Endodermal cell (in vitro differentiated cells): ENCODE results near the gene ELAVL1. TPM values are rescaled to one million over a fixed set of nuclear protein-coding genes. Genes with fewer than 3 reads are reported as not detected.
"Not testable (repeated sequence)": the region's sequence is repeated elsewhere in the genome, so short reads cannot be mapped to it uniquely, and the experiment has no call there.

ENCODE experiments used
- DNase-seq: peaks from one replicate; pipeline ENCODE4 v3.0.0-alpha.2; 2017
- H3K27ac ChIP-seq: 2 replicates; pipeline ENCODE4 v1.5.1; 2013; ENCODE audit warnings: mild to moderate bottlenecking, low read depth, low read length, moderate library complexity
- H3K27me3 ChIP-seq: 2 replicates; pipeline ENCODE4 v1.6.1; 2013; ENCODE audit warnings: mild to moderate bottlenecking, low read length, moderate library complexity; ENCODE audit not compliant: insufficient read depth, control insufficient read depth, poor library complexity, severe bottlenecking
- H3K36me3 ChIP-seq: 2 replicates; pipeline ENCODE4 v1.7.0; 2013; ENCODE audit warnings: mild to moderate bottlenecking, low read length, moderate library complexity; ENCODE audit not compliant: control insufficient read depth, insufficient read depth
- H3K4me1 ChIP-seq: one replicate; pipeline ENCODE4 v1.7.0; 2013; ENCODE audit warnings: low read length; ENCODE audit not compliant: control insufficient read depth, insufficient read depth
- H3K4me3 ChIP-seq: 2 replicates; pipeline ENCODE4 v1.5.1; 2013; ENCODE audit warnings: mild to moderate bottlenecking, low read length, moderate library complexity
- H3K9ac ChIP-seq: 2 replicates; pipeline ENCODE4 v1.6.1; 2013; ENCODE audit warnings: mild to moderate bottlenecking, low read length, moderate library complexity; ENCODE audit not compliant: poor library complexity, severe bottlenecking; ENCODE audit errors: extremely low read depth
- H3K9me3 ChIP-seq: 2 replicates; pipeline ENCODE4 v1.6.1; 2013; ENCODE audit warnings: mild to moderate bottlenecking, low read length, moderate library complexity; ENCODE audit not compliant: control insufficient read depth
- H3K27ac Mint-ChIP-seq: 2 replicates; pipeline ENCODE4 v1.8.0; 2020; ENCODE audit warnings: mixed read lengths
- H3K27me3 Mint-ChIP-seq: 2 replicates; pipeline ENCODE4 v1.8.0; 2021; ENCODE audit warnings: mild to moderate bottlenecking, mixed read lengths; ENCODE audit not compliant: insufficient read depth
- H3K36me3 Mint-ChIP-seq: 2 replicates; pipeline ENCODE4 v1.8.0; 2020; ENCODE audit warnings: low read depth, mixed read lengths
- H3K4me1 Mint-ChIP-seq: 2 replicates; pipeline ENCODE4 v1.8.0; 2020; ENCODE audit warnings: mixed read lengths
- H3K4me3 Mint-ChIP-seq: 2 replicates; pipeline ENCODE4 v1.8.0; 2020; ENCODE audit warnings: mild to moderate bottlenecking, moderate library complexity, mixed read lengths
- H3K9me3 Mint-ChIP-seq: 2 replicates; pipeline ENCODE4 v1.8.0; 2020; ENCODE audit warnings: mild to moderate bottlenecking, mixed read lengths
- WGBS, 2 experiments: methylation state at CpG; one replicate each; pipeline versions ENCODE4 v1.1.5 to v1.1.7; 2013; ENCODE audit warnings: missing lambda C conversion rate in 2 of 2, mixed read lengths in 1 of 2; ENCODE audit not compliant: insufficient coverage in 1 of 2, insufficient read length in 1 of 2; 5-methylcytosine and 5-hydroxymethylcytosine counted together
- total RNA-seq, 2 donors: library from RNA; stranded (reverse); fragmentation: NEBNext Ultra II Directional in 1 of 2; extraction: Animal tissue kit (Norgen Biotek cat#: 25700) in 1 of 2; gene quantifications; 2 replicates in 1 of 2; 3 replicates in 1 of 2; pipeline ENCODE4 v1.2.1, GENCODE V29; 2021
- TF ChIP-seq, protein P1 (sequence below): fragments of 200-600 bp; sonication (generic); conservative IDR thresholded peaks from 2 replicates; pipeline ENCODE4 v1.5.0; 2021; ENCODE audit warnings: antibody characterized with exemption, mild to moderate bottlenecking

Gene ELAVL1
- total RNA-seq, 2 donors from 2014 or later, result 123 to 149 TPM

DNA sequence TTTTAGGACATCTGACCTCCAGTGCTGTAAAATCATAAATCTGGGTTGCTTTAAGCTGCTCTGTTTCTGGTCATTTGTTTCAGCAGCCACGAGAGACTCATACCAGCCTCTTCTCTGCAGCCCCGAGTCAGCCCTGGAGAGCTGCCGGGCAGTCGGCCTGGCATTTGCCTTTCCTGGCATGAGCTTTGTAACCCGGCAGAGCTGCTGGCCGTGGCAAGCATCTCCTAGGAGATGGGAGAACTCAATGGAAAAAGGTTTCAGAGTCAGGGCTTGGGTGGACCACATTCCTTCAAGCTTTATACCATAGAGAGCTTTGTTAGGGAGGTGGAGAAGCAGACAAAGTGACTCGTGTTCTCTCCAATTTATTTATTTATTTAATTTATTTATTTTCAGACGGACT, 25.5 kb upstream of the ELAVL1 start:
- Mint-ChIP-seq H3K27ac (no peak overlapping the region), H3K27me3 (peaks cover under 1% of the 10 kb centered on the region), H3K4me1 (peaks cover 26% of the 10 kb centered on the region), H3K36me3 (no peaks in the 10 kb centered on the region), H3K4me3 (no peak overlapping the region), H3K9me3 (no peaks in the 10 kb centered on the region)
- H3K36me3 ChIP-seq, result no peaks in the 10 kb centered on the region
- no peak for DNase-seq
- no peaks in the 10 kb centered on the region for H3K9me3 ChIP-seq
- TF ChIP-seq, protein P1, sequence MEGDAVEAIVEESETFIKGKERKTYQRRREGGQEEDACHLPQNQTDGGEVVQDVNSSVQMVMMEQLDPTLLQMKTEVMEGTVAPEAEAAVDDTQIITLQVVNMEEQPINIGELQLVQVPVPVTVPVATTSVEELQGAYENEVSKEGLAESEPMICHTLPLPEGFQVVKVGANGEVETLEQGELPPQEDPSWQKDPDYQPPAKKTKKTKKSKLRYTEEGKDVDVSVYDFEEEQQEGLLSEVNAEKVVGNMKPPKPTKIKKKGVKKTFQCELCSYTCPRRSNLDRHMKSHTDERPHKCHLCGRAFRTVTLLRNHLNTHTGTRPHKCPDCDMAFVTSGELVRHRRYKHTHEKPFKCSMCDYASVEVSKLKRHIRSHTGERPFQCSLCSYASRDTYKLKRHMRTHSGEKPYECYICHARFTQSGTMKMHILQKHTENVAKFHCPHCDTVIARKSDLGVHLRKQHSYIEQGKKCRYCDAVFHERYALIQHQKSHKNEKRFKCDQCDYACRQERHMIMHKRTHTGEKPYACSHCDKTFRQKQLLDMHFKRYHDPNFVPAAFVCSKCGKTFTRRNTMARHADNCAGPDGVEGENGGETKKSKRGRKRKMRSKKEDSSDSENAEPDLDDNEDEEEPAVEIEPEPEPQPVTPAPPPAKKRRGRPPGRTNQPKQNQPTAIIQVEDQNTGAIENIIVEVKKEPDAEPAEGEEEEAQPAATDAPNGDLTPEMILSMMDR, result no peak
- H3K4me3 ChIP-seq, result no peak overlapping the region
- 92 to 100% methylated on average over 2 to 8 of the region's 8 CpGs for WGBS, 2 experiments
- H3K27ac ChIP-seq, result no peak overlapping the region
- H3K9ac ChIP-seq, result no peak overlapping the region
- peaks cover 9% of the 10 kb centered on the region for H3K4me1 ChIP-seq
- no peaks in the 10 kb centered on the region for H3K27me3 ChIP-seq

DNA sequence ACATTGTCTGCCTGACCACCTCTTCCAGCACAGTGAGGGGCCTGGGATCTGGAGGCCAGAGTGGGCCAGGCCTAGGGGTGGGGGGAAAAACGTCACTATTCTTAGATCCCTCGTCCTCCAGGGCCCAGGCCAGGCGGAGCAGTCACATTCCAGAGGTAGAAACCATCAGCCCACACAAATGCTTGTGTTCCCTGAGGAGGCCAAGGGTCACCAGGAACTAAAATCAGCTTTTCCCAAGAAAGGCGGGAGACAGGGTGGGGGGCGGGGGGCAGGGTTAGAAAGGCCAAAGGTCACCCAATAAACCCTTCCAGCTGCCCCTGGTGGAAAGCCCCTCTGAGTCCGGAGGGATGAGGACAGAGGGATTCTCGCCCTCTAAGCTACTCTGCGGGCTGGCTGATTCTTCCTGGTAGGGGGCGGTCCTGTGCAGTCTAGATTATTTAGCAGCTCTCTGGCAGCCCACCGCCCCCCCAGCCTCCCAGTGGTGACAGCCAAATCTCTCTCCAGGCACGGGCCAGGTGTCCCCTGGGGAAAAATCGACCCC, 23.6 kb upstream of the ELAVL1 start:
- Mint-ChIP-seq H3K4me3 (peak overlapping the region; percentile 10), H3K9me3 (no peaks in the 10 kb centered on the region), H3K4me1 (peaks cover 29% of the 10 kb centered on the region), H3K27ac (peak overlapping the region; percentile 94), H3K27me3 (no peaks in the 10 kb centered on the region), H3K36me3 (no peaks in the 10 kb centered on the region)
- Histone ChIP-seq H3K36me3 (no peaks in the 10 kb centered on the region), H3K4me1 (peaks cover 9% of the 10 kb centered on the region), H3K4me3 (no peak overlapping the region), H3K27me3 (no peaks in the 10 kb centered on the region), H3K9me3 (no peaks in the 10 kb centered on the region), H3K27ac (peak overlapping the region; percentile 87), H3K9ac (peak overlapping the region; percentile 62)
- TF ChIP-seq, protein P1, result peak; percentile 45
- peak; percentile 89 for DNase-seq
- WGBS, 2 experiments, result 17 to 24% methylated on average over 4 to 12 of the region's 12 CpGs

DNA sequence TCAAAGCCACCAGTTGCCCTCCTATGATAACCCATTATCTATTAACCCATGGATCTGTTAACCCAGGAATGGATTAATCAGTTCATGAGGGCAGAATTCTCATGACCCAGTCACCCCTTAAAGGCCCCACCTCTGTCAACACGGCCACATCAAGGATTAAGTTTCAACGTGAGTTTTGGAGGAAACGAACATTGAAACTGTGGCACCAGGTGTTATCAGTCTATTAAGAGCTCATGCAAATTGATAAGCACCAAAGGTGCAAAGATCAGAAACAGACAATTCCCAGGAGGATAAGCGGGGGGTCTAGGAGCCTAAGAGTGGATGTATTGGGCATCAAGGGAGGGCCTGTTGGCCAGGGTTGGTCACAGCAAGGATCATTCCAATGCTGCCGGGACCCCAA, 19.9 kb upstream of the ELAVL1 start:
- H3K27me3 ChIP-seq, result no peaks in the 10 kb centered on the region
- no peaks in the 10 kb centered on the region for H3K36me3 ChIP-seq
- Mint-ChIP-seq H3K4me3 (no peak overlapping the region), H3K27me3 (peaks cover 4% of the 10 kb centered on the region), H3K9me3 (no peaks in the 10 kb centered on the region), H3K27ac (peak overlapping the region; percentile 45), H3K4me1 (peaks cover 19% of the 10 kb centered on the region), H3K36me3 (peaks cover 2% of the 10 kb centered on the region)
- TF ChIP-seq, protein P1, result no peak
- WGBS, 2 experiments, result 59 to 83% methylated on average over 5 of the region's 5 CpGs
- no peak overlapping the region for H3K4me3 ChIP-seq
- H3K4me1 ChIP-seq, result peaks cover 9% of the 10 kb centered on the region
- H3K9me3 ChIP-seq, result no peaks in the 10 kb centered on the region
- no peak overlapping the region for H3K27ac ChIP-seq
- DNase-seq, result no peak
- no peak overlapping the region for H3K9ac ChIP-seq

DNA sequence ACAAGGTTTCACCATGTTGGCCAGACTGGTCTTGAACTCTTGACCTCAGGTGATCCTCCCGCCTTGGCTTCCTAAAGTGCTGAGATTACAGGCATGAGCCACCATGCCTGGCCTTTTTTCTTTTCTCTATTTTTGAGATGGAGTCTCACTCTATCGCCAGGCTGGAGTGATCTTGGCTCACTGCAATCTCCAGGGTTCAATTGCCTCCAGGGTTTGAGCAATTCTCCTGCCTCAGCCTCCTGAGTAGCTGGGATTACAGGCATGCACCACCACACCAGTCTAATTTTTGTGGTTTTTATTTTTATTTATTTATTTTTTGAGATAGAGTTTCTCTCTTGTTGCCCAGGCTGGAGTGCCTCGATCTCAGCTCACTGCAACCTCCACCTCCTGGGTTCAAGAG, 18.8 kb upstream of the ELAVL1 start:
- not testable (repeated sequence) for DNase-seq, H3K36me3 Mint-ChIP-seq, H3K4me3 Mint-ChIP-seq, H3K27ac Mint-ChIP-seq, H3K27me3 Mint-ChIP-seq, H3K27ac ChIP-seq, H3K4me1 ChIP-seq, H3K9me3 ChIP-seq, H3K9ac ChIP-seq, H3K4me3 ChIP-seq, H3K9me3 Mint-ChIP-seq, H3K36me3 ChIP-seq, H3K27me3 ChIP-seq
- peaks cover 15% of the 10 kb centered on the region for H3K4me1 Mint-ChIP-seq
- WGBS, 2 experiments, result 95 to 97% methylated on average over 3 of the region's 3 CpGs
